Right lobe of liver (tissue), 4 donors: ENCODE results near the gene RAC2.

Source experiments
- CTCF ChIP-seq, 4 donors: fragments of 200-600 bp in 3 of 4; fragments of 450-650 bp in 1 of 4; IDR thresholded peaks; one replicate each; pipeline versions ENCODE4 v1.5.1 to v1.8.0; 2016 to 2022; ENCODE audit warnings: antibody characterized with exemption in 4 of 4, mild to moderate bottlenecking in 2 of 4
- POLR2A ChIP-seq: fragments of 450-650 bp; IDR thresholded peaks from one replicate; pipeline ENCODE4 v1.6.1; 2017; ENCODE audit warnings: antibody characterized with exemption, mild to moderate bottlenecking
- donor health status: DM: no; HTN: no; CAD: no.
- donor health status: DM: no; HTN: no; CAD: no.
- donor health status: DM: no; HTN: yes; CAD: no.

GRCh38 chr22:37255558-37256006, 11.5 kb upstream of the RAC2 start:
- TF ChIP-seq CTCF (IDR thresholded peaks at IDR 0.05) (no peak), POLR2A (no peak)
